HG02884 (cell line): ENCODE measurements around the gene MAP2K3.

Experiments
- ATAC-seq: cut with Tn5 transposase; IDR thresholded peaks from one replicate; pipeline ENCODE4 v1.9.1; 2021; ENCODE audit warnings: mild to moderate bottlenecking, moderate library complexity; ENCODE audit not compliant: unreplicated experiment

MAP2K3 gene

GRCh38 chr17:21252796-21253645 is 31.5 kb upstream of the MAP2K3 start, which contains the start of gene NATD1:
Gene NATD1, minus strand, starts transcription at chr17:21253410. Its CDS starts 146 bp downstream, at chr17:21253264.
- ATAC-seq: peak; percentile 71

GRCh38 chr17:21253646-21254441 is 30.7 kb upstream of the MAP2K3 start:
- ATAC-seq: peak; percentile 18

GRCh38 chr17:21258593-21258992 is 25.9 kb upstream of the MAP2K3 start:
- no peak for ATAC-seq

GRCh38 chr17:21262259-21262993 is 22.1 kb upstream of the MAP2K3 start:
- no peak for ATAC-seq

- no peak for ATAC-seq
These were observed 21.1 kb upstream of the MAP2K3 start for GRCh38 chr17:21263376-21263775.

- no peak for ATAC-seq
These were observed 15.8 kb upstream of the MAP2K3 start for GRCh38 chr17:21268596-21269188.

GRCh38 chr17:21269394-21269793 is 15.1 kb upstream of the MAP2K3 start:
- ATAC-seq: no peak

GRCh38 chr17:21271454-21272183 is 12.9 kb upstream of the MAP2K3 start:
- no peak for ATAC-seq

- ATAC-seq: no peak
These were observed 12.3 kb upstream of the MAP2K3 start for GRCh38 chr17:21272250-21272649.

GRCh38 chr17:21272881-21273792 is 11.4 kb upstream of the MAP2K3 start:
- no peak for ATAC-seq

- ATAC-seq: no peak
These were observed 9.4 kb upstream of the MAP2K3 start for GRCh38 chr17:21275047-21275578.

GRCh38 chr17:21275579-21276263 is 8.8 kb upstream of the MAP2K3 start:
- peak; percentile 92 for ATAC-seq

- peak; percentile 2 for ATAC-seq
These were observed 8.3 kb upstream of the MAP2K3 start for GRCh38 chr17:21276264-21276588.

GRCh38 chr17:21277332-21277731 is 7.2 kb upstream of the MAP2K3 start:
- no peak for ATAC-seq

- no peak for ATAC-seq
These were observed 5.9 kb upstream of the MAP2K3 start for GRCh38 chr17:21278450-21279197.

GRCh38 chr17:21279198-21279535 is 5.3 kb upstream of the MAP2K3 start:
- no peak for ATAC-seq

- no peak for ATAC-seq
These were observed 4.9 kb upstream of the MAP2K3 start for GRCh38 chr17:21279582-21279981.

- ATAC-seq: peak; percentile 25
These were observed 4.4 kb upstream of the MAP2K3 start for GRCh38 chr17:21280081-21280518.
